ENCODE data around the gene PROS1.
"Not testable (repeated sequence)": the region's sequence is repeated elsewhere in the genome, so short reads cannot be mapped to it uniquely, and the experiment has no call there.

PROS1 gene

GRCh38 chr3:93961026-93961425 lies 12.7 kb downstream of the PROS1 start:
- no peak overlapping the region for H2AFZ ChIP-seq (ENCODE audit: low read length)
- no peak overlapping the region for H3K27ac ChIP-seq (ENCODE audit: low read length)
- H3K9me2 ChIP-seq (replicated peaks; ENCODE audit: insufficient read depth, low read length): no peaks in the 10 kb centered on the region
- H4K20me1 ChIP-seq (ENCODE audit: insufficient read depth, low read length): no peaks in the 10 kb centered on the region
- no peaks in the 10 kb centered on the region for H3K27me3 ChIP-seq (replicated peaks; ENCODE audit: insufficient read depth, low read length)
- no peak overlapping the region for H3K9ac ChIP-seq (ENCODE audit: low read length)
- TF ChIP-seq, protein P1, sequence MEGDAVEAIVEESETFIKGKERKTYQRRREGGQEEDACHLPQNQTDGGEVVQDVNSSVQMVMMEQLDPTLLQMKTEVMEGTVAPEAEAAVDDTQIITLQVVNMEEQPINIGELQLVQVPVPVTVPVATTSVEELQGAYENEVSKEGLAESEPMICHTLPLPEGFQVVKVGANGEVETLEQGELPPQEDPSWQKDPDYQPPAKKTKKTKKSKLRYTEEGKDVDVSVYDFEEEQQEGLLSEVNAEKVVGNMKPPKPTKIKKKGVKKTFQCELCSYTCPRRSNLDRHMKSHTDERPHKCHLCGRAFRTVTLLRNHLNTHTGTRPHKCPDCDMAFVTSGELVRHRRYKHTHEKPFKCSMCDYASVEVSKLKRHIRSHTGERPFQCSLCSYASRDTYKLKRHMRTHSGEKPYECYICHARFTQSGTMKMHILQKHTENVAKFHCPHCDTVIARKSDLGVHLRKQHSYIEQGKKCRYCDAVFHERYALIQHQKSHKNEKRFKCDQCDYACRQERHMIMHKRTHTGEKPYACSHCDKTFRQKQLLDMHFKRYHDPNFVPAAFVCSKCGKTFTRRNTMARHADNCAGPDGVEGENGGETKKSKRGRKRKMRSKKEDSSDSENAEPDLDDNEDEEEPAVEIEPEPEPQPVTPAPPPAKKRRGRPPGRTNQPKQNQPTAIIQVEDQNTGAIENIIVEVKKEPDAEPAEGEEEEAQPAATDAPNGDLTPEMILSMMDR (IDR thresholded peaks at IDR 0.05; ENCODE audit: low read length): no peak
- no peaks in the 10 kb centered on the region for H3F3A ChIP-seq (ENCODE audit: insufficient read depth, low read length)
- H3K4me2 ChIP-seq (ENCODE audit: low read depth, low read length): no peak overlapping the region
- no peaks in the 10 kb centered on the region for H3K4me1 ChIP-seq (ENCODE audit: low read length)
- no peak for DNase-seq
- H3K36me3 ChIP-seq (replicated peaks; ENCODE audit: insufficient read depth, low read length): no peaks in the 10 kb centered on the region
- H3K79me2 ChIP-seq (ENCODE audit: low read length): no peaks in the 10 kb centered on the region
- H3K9me3 ChIP-seq (replicated peaks; ENCODE audit: insufficient read depth, low read length): no peaks in the 10 kb centered on the region
- H3K4me3 ChIP-seq (ENCODE audit: low read length): no peak overlapping the region

DNA sequence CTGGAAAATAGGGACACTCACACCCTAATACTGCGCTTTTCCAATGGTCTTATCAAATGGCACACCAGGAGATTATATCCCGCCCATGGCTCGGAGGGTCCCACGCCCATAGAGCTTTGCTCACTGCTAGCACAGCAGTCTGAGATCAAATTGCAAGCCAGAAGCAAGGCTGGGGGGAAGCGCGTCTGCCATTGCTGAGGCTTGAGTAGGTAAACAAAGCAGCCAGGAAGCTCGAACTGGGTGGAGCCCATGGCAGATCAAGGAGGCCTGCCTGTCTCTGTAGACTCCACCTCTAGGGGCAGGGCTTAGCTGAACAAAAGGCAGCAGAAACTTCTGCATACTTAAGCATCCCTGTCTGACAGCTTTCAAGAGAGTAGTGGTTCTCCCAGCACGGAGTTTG lies 23.7 kb downstream of the PROS1 start:
- not testable (repeated sequence) for H3K4me2 ChIP-seq (ENCODE audit: low read depth, low read length); H3K27me3 ChIP-seq (replicated peaks; ENCODE audit: insufficient read depth, low read length); H2AFZ ChIP-seq (ENCODE audit: low read length); DNase-seq; H3K9ac ChIP-seq (ENCODE audit: low read length); H3K4me1 ChIP-seq (ENCODE audit: low read length); H3K9me2 ChIP-seq (replicated peaks; ENCODE audit: insufficient read depth, low read length); H3K36me3 ChIP-seq (replicated peaks; ENCODE audit: insufficient read depth, low read length); H3K9me3 ChIP-seq (replicated peaks; ENCODE audit: insufficient read depth, low read length); H3K79me2 ChIP-seq (ENCODE audit: low read length); H4K20me1 ChIP-seq (ENCODE audit: insufficient read depth, low read length); H3F3A ChIP-seq (ENCODE audit: insufficient read depth, low read length); H3K4me3 ChIP-seq (ENCODE audit: low read length); H3K27ac ChIP-seq (ENCODE audit: low read length)

GRCh38 chr3:93937485-93937884 lies 36.2 kb downstream of the PROS1 start:
- H3K27me3 ChIP-seq (replicated peaks; ENCODE audit: insufficient read depth, low read length); H3K27ac ChIP-seq (ENCODE audit: low read length); H4K20me1 ChIP-seq (ENCODE audit: insufficient read depth, low read length); H3K36me3 ChIP-seq (replicated peaks; ENCODE audit: insufficient read depth, low read length); H3K4me1 ChIP-seq (ENCODE audit: low read length); H3K79me2 ChIP-seq (ENCODE audit: low read length); H3F3A ChIP-seq (ENCODE audit: insufficient read depth, low read length); H3K4me2 ChIP-seq (ENCODE audit: low read depth, low read length); H3K9me2 ChIP-seq (replicated peaks; ENCODE audit: insufficient read depth, low read length); H3K4me3 ChIP-seq (ENCODE audit: low read length); H2AFZ ChIP-seq (ENCODE audit: low read length); DNase-seq; H3K9ac ChIP-seq (ENCODE audit: low read length); H3K9me3 ChIP-seq (replicated peaks; ENCODE audit: insufficient read depth, low read length): not testable (repeated sequence)

DNA sequence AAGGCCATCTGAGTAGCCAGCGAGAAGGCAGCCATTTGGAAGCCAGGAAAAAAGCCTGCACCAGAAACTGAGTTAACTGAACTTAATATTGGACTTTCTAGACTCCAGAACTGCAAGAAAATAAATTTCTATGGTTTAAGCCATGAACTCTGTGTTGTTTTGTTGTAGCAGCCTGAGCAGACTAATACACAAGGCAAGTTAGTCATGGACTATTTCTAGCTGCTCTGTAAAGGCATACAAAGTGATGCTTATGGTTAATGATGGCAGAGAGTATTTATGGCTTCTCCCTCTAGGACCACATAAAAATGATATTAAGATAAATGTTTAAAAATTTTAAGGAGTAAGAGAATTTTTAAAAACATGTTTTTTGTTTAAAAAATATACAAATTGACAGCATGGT lies 37.1 kb downstream of the PROS1 start:
- no peak overlapping the region for H3K4me3 ChIP-seq (ENCODE audit: low read length)
- H3K36me3 ChIP-seq (replicated peaks; ENCODE audit: insufficient read depth, low read length): no peaks in the 10 kb centered on the region
- DNase-seq: no peak
- no peak overlapping the region for H3K4me2 ChIP-seq (ENCODE audit: low read depth, low read length)
- no peaks in the 10 kb centered on the region for H3K9me3 ChIP-seq (replicated peaks; ENCODE audit: insufficient read depth, low read length)
- H3F3A ChIP-seq (ENCODE audit: insufficient read depth, low read length): no peaks in the 10 kb centered on the region
- H4K20me1 ChIP-seq (ENCODE audit: insufficient read depth, low read length): no peaks in the 10 kb centered on the region
- H3K27ac ChIP-seq (ENCODE audit: low read length): no peak overlapping the region
- no peaks in the 10 kb centered on the region for H3K79me2 ChIP-seq (ENCODE audit: low read length)
- TF ChIP-seq EZH2 (optimal IDR thresholded peaks at IDR 0.05; ENCODE audit: low read depth, low read length) (no peak), EZH2phosphoT487 (IDR thresholded peaks at IDR 0.05; ENCODE audit: low read length) (no peak)
- TF ChIP-seq, protein P1 (IDR thresholded peaks at IDR 0.05; ENCODE audit: low read length): no peak
- H3K9me2 ChIP-seq (replicated peaks; ENCODE audit: insufficient read depth, low read length): no peaks in the 10 kb centered on the region
- H3K9ac ChIP-seq (ENCODE audit: low read length): no peak overlapping the region
- H3K4me1 ChIP-seq (ENCODE audit: low read length): no peaks in the 10 kb centered on the region
- no peaks in the 10 kb centered on the region for H3K27me3 ChIP-seq (replicated peaks; ENCODE audit: insufficient read depth, low read length)
- H2AFZ ChIP-seq (ENCODE audit: low read length): no peak overlapping the region
